A549 (cell line): Measurements from ENCODE around the gene HRCT1. TPM values are rescaled to one million over a fixed set of nuclear protein-coding genes. Genes with fewer than 3 reads are reported as not detected.

Experiments
- ATAC-seq, 2 experiments: fragments of 200-7000 bp in 1 of 2; fragments of >200 bp in 1 of 2; cut with Nextera tagmentation in 1 of 2; cut with Tn5 transposase in 1 of 2; 3 replicates each; pipeline versions ENCODE4 v1.8.0 to v1.9.1; 2018 to 2020; ENCODE audit warnings: mild to moderate bottlenecking in 1 of 2, moderate library complexity in 1 of 2
- CTCF ChIA-PET: fragments of 300-600 bp; sonication (Branson Sonifier 250); formaldehyde crosslinking; extraction: SDS; loops from one replicate; lab custom pipeline; 2021; ENCODE audit warnings: antibody characterized with exemption, inconsistent platforms; lab: Yijun Ruan, JAX
- POLR2A ChIA-PET: fragments of 350-600 bp; formaldehyde crosslinking; extraction: SDS; loops from one replicate; lab custom pipeline; 2021; ENCODE audit warnings: antibody characterized with exemption, inconsistent platforms; lab: Yijun Ruan, JAX
- DNase-seq, 2 experiments: peaks; one replicate each; pipeline versions ENCODE4 v3.0.0 to v3.0.0-alpha.2; 2011 to 2016; ENCODE audit warnings: low read depth in 1 of 2, low spot score in 1 of 2
- FAIRE-seq: peaks from 2 replicates; lab custom pipeline; 2011; peaks lifted over from hg19 to GRCh38; lab: Jason Lieb, UNC
- H3K27ac ChIP-seq, 2 experiments: fragments of >200 bp; sonication (Bioruptor Twin); formaldehyde crosslinking; 3 replicates each; pipeline ENCODE4 v1.5.1; 2016 to 2017
- H3K4me1 ChIP-seq: fragments of >200 bp; sonication (Bioruptor Twin); formaldehyde crosslinking; 3 replicates; pipeline ENCODE4 v1.6.1; 2016
- H3K4me2 ChIP-seq: fragments of >200 bp; sonication (Bioruptor Twin); formaldehyde crosslinking; 3 replicates; pipeline ENCODE4 v1.6.1; 2016
- H3K4me3 ChIP-seq: fragments of >200 bp; sonication (Bioruptor Twin); formaldehyde crosslinking; 3 replicates; pipeline ENCODE4 v1.5.1; 2016
- H3K9me3 ChIP-seq: fragments of >200 bp; sonication (Bioruptor Twin); formaldehyde crosslinking; 3 replicates; pipeline ENCODE4 v1.6.1; 2016
- CBX8 ChIP-seq: fragments of 200-600 bp; sonication (generic); IDR thresholded peaks from 2 replicates; pipeline ENCODE4 v1.6.1; 2016
- CHD4 ChIP-seq: fragments of 200-600 bp; sonication (generic); IDR thresholded peaks from 2 replicates; pipeline ENCODE4 v1.6.1; 2016; ENCODE audit warnings: antibody characterized with exemption, mild to moderate bottlenecking, borderline replicate concordance
- EHMT2 ChIP-seq: fragments of 200-600 bp; sonication (generic); IDR thresholded peaks from 2 replicates; pipeline ENCODE4 v1.6.1; 2016; ENCODE audit warnings: antibody characterized with exemption, low read depth, mild to moderate bottlenecking, moderate library complexity
- ESRRA ChIP-seq: fragments of 150-350 bp; IDR thresholded peaks from 2 replicates; pipeline ENCODE4 v1.6.1; 2014; ENCODE audit warnings: mild to moderate bottlenecking, low read length, borderline replicate concordance
- FOSL2 ChIP-seq, 2 experiments: fragments of 450-650 bp in 1 of 2; fragments of >200 bp in 1 of 2; sonication (Bioruptor Twin) in 1 of 2; formaldehyde crosslinking; IDR thresholded peaks; 2 replicates each; pipeline versions ENCODE4 v1.5.0 to v1.6.1; 2016 to 2020; ENCODE audit warnings: mild to moderate bottlenecking in 1 of 2, moderate library complexity in 1 of 2
- HDAC2 ChIP-seq: fragments of 200-600 bp; sonication (generic); IDR thresholded peaks from 2 replicates; pipeline ENCODE4 v1.6.1; 2016
- HOXB5 ChIP-seq: fragments of 250-450 bp; sonication (Bioruptor Pico); IDR thresholded peaks from 2 replicates; pipeline ENCODE4 v1.5.0; 2020; ENCODE audit warnings: mild to moderate bottlenecking, moderate library complexity
- NPAS2 ChIP-seq: fragments of 250-450 bp; sonication (Bioruptor Pico); IDR thresholded peaks from 2 replicates; pipeline ENCODE4 v1.8.0; 2022; ENCODE audit warnings: mild to moderate bottlenecking, moderate library complexity, borderline replicate concordance
- NR3C1 ChIP-seq: fragments of >200 bp; sonication (Bioruptor Twin); formaldehyde crosslinking; IDR thresholded peaks from 3 replicates; pipeline ENCODE4 v1.6.1; 2017
- RAD21 ChIP-seq, 2 experiments: fragments of >200 bp in 1 of 2; sonication (Bioruptor Twin) in 1 of 2; formaldehyde crosslinking in 1 of 2; IDR thresholded peaks in 1 of 2; conservative IDR thresholded peaks in 1 of 2; 2 replicates in 1 of 2; 3 replicates in 1 of 2; pipeline ENCODE4 v1.6.1; 2012 to 2018; ENCODE audit warnings: inconsistent platforms in 1 of 2
- RFX5 ChIP-seq: fragments of 450-650 bp; IDR thresholded peaks from 2 replicates; pipeline ENCODE4 v1.7.1; 2014; ENCODE audit warnings: antibody characterized with exemption, mild to moderate bottlenecking, moderate library complexity
- ZC3H11A ChIP-seq: fragments of 450-650 bp; IDR thresholded peaks from 2 replicates; pipeline ENCODE4 v1.6.1; 2014; ENCODE audit warnings: antibody characterized with exemption, mild to moderate bottlenecking
- ZFP36 ChIP-seq: fragments of 450-650 bp; IDR thresholded peaks from 2 replicates; pipeline ENCODE4 v1.6.1; 2014; ENCODE audit warnings: borderline replicate concordance; ENCODE audit not compliant: partially characterized antibody
- WGBS: methylation state at CpG from one replicate; pipeline ENCODE4 v1.1.6; 2017; ENCODE audit errors: missing lambda C conversion rate; 5-methylcytosine and 5-hydroxymethylcytosine counted together
- polyA plus RNA-seq, 4 experiments: library from polyadenylated mRNA; depleted of rRNA in 3 of 4; stranded (reverse); fragments of >200 nt; fragmentation: RNase III in 1 of 4; extraction: RNeasy Plus Mini Kit Qiagen cat#74134 plus additional on column Dnase treatment in 1 of 4; gene quantifications; 2 replicates in 3 of 4; 3 replicates in 1 of 4; pipeline ENCODE4 v1.2.3, GENCODE V29; 2011 to 2017
- TF ChIP-seq, protein P1 (sequence below): fragments of 250-450 bp; sonication (Bioruptor Pico); IDR thresholded peaks from 2 replicates; pipeline ENCODE4 v1.5.0; 2020; ENCODE audit warnings: low read depth, mild to moderate bottlenecking, moderate library complexity
- TF ChIP-seq, protein P2 (sequence below): fragments of >200 bp; sonication (Bioruptor Twin); formaldehyde crosslinking; IDR thresholded peaks from 3 replicates; pipeline ENCODE4 v1.5.1; 2016
- TF ChIP-seq, protein P3 (sequence below): IDR thresholded peaks from 2 replicates; pipeline ENCODE4 v1.6.1; 2012
- TF ChIP-seq, protein P4 (sequence below): fragments of 200-600 bp; sonication (generic); IDR thresholded peaks from 2 replicates; pipeline ENCODE4 v1.6.1; 2016; ENCODE audit warnings: antibody characterized with exemption, mild to moderate bottlenecking, moderate library complexity
- TF ChIP-seq, protein P5 (sequence below): fragments of 250-450 bp; sonication (Bioruptor Pico); IDR thresholded peaks from 2 replicates; pipeline ENCODE4 v1.5.0; 2021; ENCODE audit warnings: mild to moderate bottlenecking, moderate library complexity, borderline replicate concordance
- TF ChIP-seq, protein P6 (sequence below): fragments of 450-650 bp; IDR thresholded peaks from 2 replicates; pipeline ENCODE4 v1.6.1; 2014; ENCODE audit warnings: antibody characterized with exemption

The HRCT1 gene
- polyA plus RNA-seq, 2 of the 4 experiments (the other 2 are of a cell fraction), result 0.21 to 0.22 TPM

DNA sequence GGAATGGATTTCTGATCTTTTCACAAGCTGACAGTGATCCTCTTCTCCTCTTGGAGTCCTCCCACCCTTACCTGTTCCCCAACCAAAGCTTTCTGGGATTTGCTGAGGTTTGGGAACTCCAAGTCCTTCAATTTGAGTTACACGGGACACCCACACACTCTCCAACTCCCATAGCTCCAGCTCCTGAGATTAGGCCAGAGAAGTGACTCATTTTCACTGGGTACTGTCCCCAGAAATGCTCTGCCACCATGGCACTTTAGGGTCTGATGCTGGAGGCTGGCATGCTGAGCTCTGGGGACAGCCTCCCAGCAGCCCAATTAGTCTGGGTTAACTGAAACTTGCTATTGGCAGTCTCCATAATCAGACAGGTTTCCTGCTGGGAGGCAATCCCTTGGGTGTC is 14.0 kb upstream of the HRCT1 start:
- 94% methylated on average over 1 of the region's 1 CpG for WGBS
- no peak for FAIRE-seq

More for the DNA sequence above, 14.0 kb upstream of the HRCT1 start:
- Histone ChIP-seq H3K9me3 (no peaks in the 10 kb centered on the region), H3K4me1 (no peaks in the 10 kb centered on the region), H3K27ac (no peak overlapping the region), H3K4me3 (no peak overlapping the region), H3K4me2 (no peak overlapping the region)
- ChIA-PET CTCF (interaction anchor here (0.7 to 4.5 kb wide), 8 partner anchors 10 to 1609 kb away, joined by 3 to 33 read pairs (median 4); no protein-coding TSS in a partner anchor), POLR2A (no interaction called here)
- ATAC-seq, result no peak
- DNase-seq, result no peak
- TF ChIP-seq FOSL2 (IDR thresholded peaks at IDR 0.05) (no peak), FOSL2 (CRISPR knock-in tag; IDR thresholded peaks at IDR 0.05) (no peak), RFX5 (no peak), CBX8 (no peak), CHD4 (no peak), NPAS2 (CRISPR knock-in tag) (no peak), HDAC2 (no peak), HOXB5 (CRISPR knock-in tag) (no peak), ZC3H11A (no peak), EHMT2 (no peak), ZFP36 (no peak), RAD21 (conservative IDR thresholded peaks at IDR 0.05 in 1 of 2, IDR thresholded peaks at IDR 0.05 in 1 of 2) (no peak), NR3C1 (no peak), ESRRA (no peak)
- TF ChIP-seq, protein P1, sequence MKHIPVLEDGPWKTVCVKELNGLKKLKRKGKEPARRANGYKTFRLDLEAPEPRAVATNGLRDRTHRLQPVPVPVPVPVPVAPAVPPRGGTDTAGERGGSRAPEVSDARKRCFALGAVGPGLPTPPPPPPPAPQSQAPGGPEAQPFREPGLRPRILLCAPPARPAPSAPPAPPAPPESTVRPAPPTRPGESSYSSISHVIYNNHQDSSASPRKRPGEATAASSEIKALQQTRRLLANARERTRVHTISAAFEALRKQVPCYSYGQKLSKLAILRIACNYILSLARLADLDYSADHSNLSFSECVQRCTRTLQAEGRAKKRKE, result no peak
- TF ChIP-seq, protein P2, sequence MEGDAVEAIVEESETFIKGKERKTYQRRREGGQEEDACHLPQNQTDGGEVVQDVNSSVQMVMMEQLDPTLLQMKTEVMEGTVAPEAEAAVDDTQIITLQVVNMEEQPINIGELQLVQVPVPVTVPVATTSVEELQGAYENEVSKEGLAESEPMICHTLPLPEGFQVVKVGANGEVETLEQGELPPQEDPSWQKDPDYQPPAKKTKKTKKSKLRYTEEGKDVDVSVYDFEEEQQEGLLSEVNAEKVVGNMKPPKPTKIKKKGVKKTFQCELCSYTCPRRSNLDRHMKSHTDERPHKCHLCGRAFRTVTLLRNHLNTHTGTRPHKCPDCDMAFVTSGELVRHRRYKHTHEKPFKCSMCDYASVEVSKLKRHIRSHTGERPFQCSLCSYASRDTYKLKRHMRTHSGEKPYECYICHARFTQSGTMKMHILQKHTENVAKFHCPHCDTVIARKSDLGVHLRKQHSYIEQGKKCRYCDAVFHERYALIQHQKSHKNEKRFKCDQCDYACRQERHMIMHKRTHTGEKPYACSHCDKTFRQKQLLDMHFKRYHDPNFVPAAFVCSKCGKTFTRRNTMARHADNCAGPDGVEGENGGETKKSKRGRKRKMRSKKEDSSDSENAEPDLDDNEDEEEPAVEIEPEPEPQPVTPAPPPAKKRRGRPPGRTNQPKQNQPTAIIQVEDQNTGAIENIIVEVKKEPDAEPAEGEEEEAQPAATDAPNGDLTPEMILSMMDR, result no peak
- TF ChIP-seq, protein P3, sequence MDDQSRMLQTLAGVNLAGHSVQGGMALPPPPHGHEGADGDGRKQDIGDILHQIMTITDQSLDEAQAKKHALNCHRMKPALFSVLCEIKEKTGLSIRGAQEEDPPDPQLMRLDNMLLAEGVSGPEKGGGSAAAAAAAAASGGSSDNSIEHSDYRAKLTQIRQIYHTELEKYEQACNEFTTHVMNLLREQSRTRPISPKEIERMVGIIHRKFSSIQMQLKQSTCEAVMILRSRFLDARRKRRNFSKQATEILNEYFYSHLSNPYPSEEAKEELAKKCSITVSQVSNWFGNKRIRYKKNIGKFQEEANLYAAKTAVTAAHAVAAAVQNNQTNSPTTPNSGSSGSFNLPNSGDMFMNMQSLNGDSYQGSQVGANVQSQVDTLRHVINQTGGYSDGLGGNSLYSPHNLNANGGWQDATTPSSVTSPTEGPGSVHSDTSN, result no peak
- TF ChIP-seq, protein P4, sequence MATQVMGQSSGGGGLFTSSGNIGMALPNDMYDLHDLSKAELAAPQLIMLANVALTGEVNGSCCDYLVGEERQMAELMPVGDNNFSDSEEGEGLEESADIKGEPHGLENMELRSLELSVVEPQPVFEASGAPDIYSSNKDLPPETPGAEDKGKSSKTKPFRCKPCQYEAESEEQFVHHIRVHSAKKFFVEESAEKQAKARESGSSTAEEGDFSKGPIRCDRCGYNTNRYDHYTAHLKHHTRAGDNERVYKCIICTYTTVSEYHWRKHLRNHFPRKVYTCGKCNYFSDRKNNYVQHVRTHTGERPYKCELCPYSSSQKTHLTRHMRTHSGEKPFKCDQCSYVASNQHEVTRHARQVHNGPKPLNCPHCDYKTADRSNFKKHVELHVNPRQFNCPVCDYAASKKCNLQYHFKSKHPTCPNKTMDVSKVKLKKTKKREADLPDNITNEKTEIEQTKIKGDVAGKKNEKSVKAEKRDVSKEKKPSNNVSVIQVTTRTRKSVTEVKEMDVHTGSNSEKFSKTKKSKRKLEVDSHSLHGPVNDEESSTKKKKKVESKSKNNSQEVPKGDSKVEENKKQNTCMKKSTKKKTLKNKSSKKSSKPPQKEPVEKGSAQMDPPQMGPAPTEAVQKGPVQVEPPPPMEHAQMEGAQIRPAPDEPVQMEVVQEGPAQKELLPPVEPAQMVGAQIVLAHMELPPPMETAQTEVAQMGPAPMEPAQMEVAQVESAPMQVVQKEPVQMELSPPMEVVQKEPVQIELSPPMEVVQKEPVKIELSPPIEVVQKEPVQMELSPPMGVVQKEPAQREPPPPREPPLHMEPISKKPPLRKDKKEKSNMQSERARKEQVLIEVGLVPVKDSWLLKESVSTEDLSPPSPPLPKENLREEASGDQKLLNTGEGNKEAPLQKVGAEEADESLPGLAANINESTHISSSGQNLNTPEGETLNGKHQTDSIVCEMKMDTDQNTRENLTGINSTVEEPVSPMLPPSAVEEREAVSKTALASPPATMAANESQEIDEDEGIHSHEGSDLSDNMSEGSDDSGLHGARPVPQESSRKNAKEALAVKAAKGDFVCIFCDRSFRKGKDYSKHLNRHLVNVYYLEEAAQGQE, result no peak
- TF ChIP-seq, protein P5, sequence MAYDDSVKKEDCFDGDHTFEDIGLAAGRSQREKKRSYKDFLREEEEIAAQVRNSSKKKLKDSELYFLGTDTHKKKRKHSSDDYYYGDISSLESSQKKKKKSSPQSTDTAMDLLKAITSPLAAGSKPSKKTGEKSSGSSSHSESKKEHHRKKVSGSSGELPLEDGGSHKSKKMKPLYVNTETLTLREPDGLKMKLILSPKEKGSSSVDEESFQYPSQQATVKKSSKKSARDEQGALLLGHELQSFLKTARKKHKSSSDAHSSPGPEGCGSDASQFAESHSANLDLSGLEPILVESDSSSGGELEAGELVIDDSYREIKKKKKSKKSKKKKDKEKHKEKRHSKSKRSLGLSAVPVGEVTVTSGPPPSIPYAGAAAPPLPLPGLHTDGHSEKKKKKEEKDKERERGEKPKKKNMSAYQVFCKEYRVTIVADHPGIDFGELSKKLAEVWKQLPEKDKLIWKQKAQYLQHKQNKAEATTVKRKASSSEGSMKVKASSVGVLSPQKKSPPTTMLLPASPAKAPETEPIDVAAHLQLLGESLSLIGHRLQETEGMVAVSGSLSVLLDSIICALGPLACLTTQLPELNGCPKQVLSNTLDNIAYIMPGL, result no peak
- TF ChIP-seq, protein P6, sequence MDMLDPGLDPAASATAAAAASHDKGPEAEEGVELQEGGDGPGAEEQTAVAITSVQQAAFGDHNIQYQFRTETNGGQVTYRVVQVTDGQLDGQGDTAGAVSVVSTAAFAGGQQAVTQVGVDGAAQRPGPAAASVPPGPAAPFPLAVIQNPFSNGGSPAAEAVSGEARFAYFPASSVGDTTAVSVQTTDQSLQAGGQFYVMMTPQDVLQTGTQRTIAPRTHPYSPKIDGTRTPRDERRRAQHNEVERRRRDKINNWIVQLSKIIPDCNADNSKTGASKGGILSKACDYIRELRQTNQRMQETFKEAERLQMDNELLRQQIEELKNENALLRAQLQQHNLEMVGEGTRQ, result no peak
